ENCODE data around the gene NBAS.
"Not testable (repeated sequence)": the region's sequence is repeated elsewhere in the genome, so short reads cannot be mapped to it uniquely, and the experiment has no call there.

NBAS gene

DNA sequence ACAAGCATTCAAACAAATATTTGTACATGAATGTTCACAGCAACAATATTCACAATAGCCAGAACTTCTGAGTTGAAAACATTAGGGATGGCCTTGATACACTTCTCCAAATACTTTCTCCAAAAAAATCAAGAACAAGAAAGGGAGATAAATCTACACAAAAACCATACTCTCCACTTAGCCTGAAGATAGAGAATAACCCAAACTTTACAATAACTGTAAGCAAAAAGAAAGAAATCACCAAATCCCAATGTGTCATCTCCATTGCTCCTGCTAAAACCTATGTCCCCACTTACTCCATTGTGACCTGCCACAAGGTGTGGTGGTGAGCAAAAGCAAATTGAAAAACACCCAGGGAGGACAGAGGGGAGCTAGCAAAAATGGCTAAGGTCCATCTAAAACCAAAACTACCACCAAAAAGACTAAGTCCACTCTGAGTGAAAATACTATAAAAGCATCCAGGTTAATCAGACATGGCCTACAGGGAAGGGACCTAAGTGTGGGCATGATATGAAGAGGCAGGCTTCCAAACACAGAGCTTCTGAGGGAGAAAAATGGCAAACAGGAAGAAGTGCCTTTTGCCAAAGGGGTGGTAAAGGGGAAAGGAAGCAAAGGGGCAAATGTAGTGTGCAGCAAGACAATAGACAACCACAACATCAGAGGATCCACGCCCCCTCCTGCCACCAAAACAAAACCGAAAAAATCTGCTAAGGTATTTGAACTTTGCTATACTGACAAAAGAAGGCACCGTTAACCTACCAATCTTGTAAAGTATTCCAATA is 56.1 kb downstream of the NBAS start:
- TF ChIP-seq, protein P1, sequence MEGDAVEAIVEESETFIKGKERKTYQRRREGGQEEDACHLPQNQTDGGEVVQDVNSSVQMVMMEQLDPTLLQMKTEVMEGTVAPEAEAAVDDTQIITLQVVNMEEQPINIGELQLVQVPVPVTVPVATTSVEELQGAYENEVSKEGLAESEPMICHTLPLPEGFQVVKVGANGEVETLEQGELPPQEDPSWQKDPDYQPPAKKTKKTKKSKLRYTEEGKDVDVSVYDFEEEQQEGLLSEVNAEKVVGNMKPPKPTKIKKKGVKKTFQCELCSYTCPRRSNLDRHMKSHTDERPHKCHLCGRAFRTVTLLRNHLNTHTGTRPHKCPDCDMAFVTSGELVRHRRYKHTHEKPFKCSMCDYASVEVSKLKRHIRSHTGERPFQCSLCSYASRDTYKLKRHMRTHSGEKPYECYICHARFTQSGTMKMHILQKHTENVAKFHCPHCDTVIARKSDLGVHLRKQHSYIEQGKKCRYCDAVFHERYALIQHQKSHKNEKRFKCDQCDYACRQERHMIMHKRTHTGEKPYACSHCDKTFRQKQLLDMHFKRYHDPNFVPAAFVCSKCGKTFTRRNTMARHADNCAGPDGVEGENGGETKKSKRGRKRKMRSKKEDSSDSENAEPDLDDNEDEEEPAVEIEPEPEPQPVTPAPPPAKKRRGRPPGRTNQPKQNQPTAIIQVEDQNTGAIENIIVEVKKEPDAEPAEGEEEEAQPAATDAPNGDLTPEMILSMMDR (conservative IDR thresholded peaks at IDR 0.05), result no peak

DNA sequence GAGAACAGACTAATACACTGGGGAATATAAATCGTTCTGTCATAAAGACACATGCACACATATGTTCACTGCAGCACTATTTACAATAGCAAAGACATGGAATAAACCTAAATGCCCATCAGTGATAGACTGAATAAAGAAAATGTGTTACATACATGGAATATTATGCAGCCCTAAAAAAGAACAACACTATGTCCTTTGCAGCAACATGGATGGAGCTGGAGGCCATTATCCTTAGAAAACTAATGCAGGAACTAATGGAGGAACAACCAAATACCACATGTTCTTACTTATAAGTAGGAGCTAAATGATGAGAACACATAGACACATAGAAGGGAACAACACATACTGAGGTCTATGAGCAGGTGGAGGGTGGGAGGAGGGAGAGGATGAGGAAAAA is 61.9 kb downstream of the NBAS start:
- not testable (repeated sequence) for H3K27ac ChIP-seq

More for the DNA sequence above, 56.1 kb downstream of the NBAS start:
- H3K27ac ChIP-seq, result no peak overlapping the region

DNA sequence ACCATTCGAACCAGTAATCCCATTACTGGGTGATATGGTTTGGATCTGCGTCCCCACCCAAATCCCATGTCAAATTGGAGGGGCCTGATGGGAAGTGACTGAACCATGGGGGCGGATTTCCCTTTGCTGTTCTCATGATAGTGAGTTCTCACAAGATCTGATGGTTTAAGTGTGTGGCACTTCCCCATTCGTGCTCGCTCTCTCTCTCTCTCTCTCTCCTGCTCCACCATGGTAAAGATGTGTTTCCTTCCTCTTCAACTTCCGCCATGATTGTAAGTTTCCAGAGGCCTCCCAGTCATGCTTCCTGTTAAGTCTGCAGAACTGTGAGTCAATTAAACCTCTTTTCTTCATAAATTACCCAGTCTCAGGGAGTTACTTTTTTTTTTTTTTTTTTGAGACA is 62.6 kb downstream of the NBAS start:
- TF ChIP-seq, protein P1 (conservative IDR thresholded peaks at IDR 0.05), result no peak
- no peak overlapping the region for H3K27ac ChIP-seq

DNA sequence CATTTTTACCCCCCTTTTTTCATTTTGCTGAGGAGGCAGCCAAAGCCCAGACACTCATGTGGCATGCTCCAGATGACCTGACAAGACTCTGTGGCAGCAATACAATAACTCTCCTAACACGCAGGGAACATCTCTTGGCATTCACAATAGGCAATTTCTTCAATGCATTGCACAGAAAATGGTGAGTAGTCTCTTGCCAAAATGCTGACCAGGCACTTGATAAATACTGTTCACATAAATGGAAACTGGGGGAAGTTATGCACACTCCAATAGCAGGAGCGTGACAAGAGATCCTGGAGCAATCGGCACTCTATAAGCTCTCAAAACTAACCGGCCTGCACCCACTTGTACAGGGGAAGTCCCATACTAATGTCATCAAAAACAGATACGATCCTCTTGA is 66.3 kb downstream of the NBAS start:
- TF ChIP-seq, protein P1 (conservative IDR thresholded peaks at IDR 0.05), result no peak
- H3K27ac ChIP-seq, result no peak overlapping the region

DNA sequence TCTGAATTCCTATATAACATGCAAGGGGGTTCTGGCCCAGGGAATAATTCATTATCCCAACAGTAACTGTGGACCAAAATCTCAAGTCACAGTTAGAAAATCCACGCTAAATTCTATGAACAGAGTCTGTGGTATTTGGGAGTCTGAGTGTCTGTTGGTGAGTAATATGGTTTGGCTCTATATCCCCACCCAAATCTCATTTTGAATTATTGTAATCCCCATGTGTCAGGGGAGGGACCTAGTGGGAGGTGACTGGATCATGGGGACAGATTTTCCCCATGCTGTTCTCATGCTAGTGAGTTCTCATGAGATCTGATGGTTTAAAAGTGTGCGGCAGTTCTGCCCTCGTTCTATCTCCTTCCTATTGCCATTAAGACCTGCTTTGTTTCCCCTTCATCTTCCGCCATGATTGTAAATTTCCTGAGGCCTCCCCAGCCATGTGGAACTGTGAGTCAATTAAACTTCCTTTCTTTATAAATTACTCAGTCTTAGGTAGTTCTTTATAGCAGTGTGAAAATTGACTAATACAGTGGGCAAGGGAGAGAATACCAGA is 68.3 kb downstream of the NBAS start:
- TF ChIP-seq, protein P1 (conservative IDR thresholded peaks at IDR 0.05), result no peak
- no peak overlapping the region for H3K27ac ChIP-seq

DNA sequence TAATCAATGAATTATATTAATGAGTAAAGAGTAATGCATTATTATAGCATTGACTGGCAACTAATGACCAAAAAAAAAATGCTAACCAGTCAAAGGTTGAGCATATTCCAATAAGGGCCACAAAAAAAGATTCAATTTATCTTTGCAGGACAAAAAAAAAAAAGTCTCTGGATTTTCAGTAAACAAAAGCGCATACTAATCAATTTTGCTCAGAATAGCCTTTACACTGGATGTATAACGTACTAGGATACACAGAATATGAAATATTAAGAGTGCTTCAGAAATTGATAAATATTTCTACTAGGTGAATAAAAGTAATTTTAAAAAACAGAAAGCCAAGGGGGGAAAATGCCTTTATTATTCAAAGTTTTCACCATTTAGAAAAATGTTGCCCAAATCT is 74.4 kb downstream of the NBAS start:
- TF ChIP-seq, protein P1 (conservative IDR thresholded peaks at IDR 0.05), result no peak
- H3K27ac ChIP-seq, result no peak overlapping the region

DNA sequence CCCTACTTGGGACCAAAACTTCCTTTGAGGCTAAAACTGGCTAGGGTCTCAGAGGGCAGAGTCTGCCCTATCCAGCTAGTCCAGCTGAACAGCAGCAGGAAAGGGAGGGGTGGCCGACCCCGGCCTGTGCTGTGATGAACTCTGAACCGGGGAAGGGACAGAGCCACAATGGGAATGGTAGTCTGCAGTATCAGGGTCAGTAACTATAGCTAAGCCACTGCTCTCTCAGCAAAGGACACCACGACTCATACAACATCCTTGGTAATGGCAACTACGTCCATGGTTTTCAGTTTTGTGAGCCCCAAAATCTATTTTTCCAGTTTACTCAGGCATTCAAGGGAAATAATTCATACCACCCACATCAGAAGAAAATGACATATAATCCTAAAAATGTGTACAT is 75.2 kb downstream of the NBAS start:
- H3K27ac ChIP-seq, result no peak overlapping the region
- TF ChIP-seq, protein P1 (conservative IDR thresholded peaks at IDR 0.05), result no peak

DNA sequence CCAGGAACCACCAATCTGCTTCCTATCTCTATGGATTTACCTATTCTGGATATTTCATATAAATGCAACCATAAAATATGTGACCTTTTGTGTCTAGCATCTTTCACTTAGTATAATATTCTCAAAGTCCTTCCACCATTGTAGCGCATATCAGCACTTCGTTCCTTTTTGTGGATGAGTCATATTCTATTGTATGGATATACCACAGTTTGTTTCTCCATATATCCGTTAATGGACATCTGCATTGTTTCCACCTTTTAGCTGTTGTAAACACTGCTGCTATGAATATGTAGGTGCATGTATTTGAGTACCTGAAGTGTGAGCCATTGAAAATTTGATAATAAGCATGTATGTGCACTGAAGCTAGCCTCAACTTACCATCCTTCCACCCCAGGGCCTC is 80.1 kb downstream of the NBAS start:
- no peak overlapping the region for H3K27ac ChIP-seq
- TF ChIP-seq, protein P1 (conservative IDR thresholded peaks at IDR 0.05), result no peak

Data from VCaP (cell line).